ENCODE results near the gene GCK.

Gene GCK

DNA sequence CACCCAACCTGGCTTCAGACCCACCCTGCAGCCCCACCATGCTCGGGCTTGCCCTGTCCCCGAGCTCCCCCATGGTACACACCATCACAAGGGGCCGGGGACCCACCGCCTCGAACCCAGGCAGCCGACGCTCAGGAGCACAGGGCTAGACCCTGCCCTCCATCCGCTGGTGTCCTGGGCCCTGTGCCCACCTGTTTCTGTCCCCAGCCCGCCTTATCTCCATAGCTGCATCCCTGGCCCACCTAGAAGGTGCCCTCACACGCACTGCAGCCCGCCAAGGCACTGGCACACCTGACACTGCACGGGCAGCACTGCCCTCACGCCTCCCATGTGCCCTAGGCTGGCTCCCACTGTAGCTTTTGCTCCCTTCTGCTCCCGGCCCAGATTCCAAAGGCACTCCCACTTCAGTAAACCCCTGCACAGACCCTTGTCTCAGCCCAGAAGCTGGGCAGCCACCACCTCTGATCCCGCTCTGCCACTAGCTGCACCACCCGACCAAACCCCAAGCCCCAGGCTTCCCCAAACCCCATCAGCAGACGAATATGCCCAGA, 28.7 kb upstream of the GCK start:
- Histone ChIP-seq H3K27me3 (ENCODE audit: insufficient read depth, low read length, poor library complexity) (no peaks in the 10 kb centered on the region), H2BK5ac (ENCODE audit: low read length) (no peak overlapping the region), H3K36me3 (ENCODE audit: control insufficient read depth, insufficient read depth, low read length) (peaks cover 3% of the 10 kb centered on the region), H4K8ac (ENCODE audit: low read depth, low read length) (no peak overlapping the region), H3K27ac (ENCODE audit: low read depth, low read length) (no peak overlapping the region), H3K4ac (ENCODE audit: low read depth, low read length) (no peak overlapping the region), H3K79me2 (ENCODE audit: control insufficient read depth, insufficient read depth, low read length) (no peaks in the 10 kb centered on the region), H3K18ac (ENCODE audit: low read length) (no peak overlapping the region), H3K79me1 (ENCODE audit: low read length) (no peaks in the 10 kb centered on the region), H3K23ac (ENCODE audit: low read length) (peak overlapping the region; percentile 24), H2AK5ac (ENCODE audit: low read length) (no peak overlapping the region), H4K5ac (ENCODE audit: low read length) (no peak overlapping the region), H3K4me2 (ENCODE audit: low read length) (no peak overlapping the region), H2BK120ac (ENCODE audit: low read depth, low read length) (no peak overlapping the region), H3K4me1 (ENCODE audit: control insufficient read depth, low read depth, low read length) (peaks cover 4% of the 10 kb centered on the region), H3K4me3 (ENCODE audit: low read length) (no peak overlapping the region), H3K9ac (ENCODE audit: low read length) (peak overlapping the region; percentile 47), H3K56ac (ENCODE audit: low read length) (peak overlapping the region; percentile 76), H2BK15ac (replicated peaks; ENCODE audit: low read depth) (no peak overlapping the region)
- DNase-seq = no peak
- WGBS (ENCODE audit: extremely low coverage, insufficient coverage, low lambda C conversion rate) = no CpG with 5 or more reads among the region's 17 CpGs

GRCh38 chr7:44217223-44217714, 28.0 kb upstream of the GCK start:
- no peak overlapping the region for H3K9ac ChIP-seq (ENCODE audit: low read length)
- H4K5ac ChIP-seq (ENCODE audit: low read length) = no peak overlapping the region
- H3K4ac ChIP-seq (ENCODE audit: low read depth, low read length) = no peak overlapping the region
- no peak overlapping the region for H4K8ac ChIP-seq (ENCODE audit: low read depth, low read length)
- no peak overlapping the region for H2BK5ac ChIP-seq (ENCODE audit: low read length)
- H3K36me3 ChIP-seq (ENCODE audit: control insufficient read depth, insufficient read depth, low read length) = peaks cover 5% of the 10 kb centered on the region
- no peak overlapping the region for H3K27ac ChIP-seq (ENCODE audit: low read depth, low read length)
- H3K4me1 ChIP-seq (ENCODE audit: control insufficient read depth, low read depth, low read length) = peaks cover 4% of the 10 kb centered on the region
- H2BK15ac ChIP-seq (replicated peaks; ENCODE audit: low read depth) = no peak overlapping the region
- H2BK120ac ChIP-seq (ENCODE audit: low read depth, low read length) = no peak overlapping the region
- H3K27me3 ChIP-seq (ENCODE audit: insufficient read depth, low read length, poor library complexity) = no peaks in the 10 kb centered on the region
- DNase-seq = no peak
- H3K79me1 ChIP-seq (ENCODE audit: low read length) = no peaks in the 10 kb centered on the region
- WGBS (ENCODE audit: extremely low coverage, insufficient coverage, low lambda C conversion rate) = no CpG with 5 or more reads among the region's 19 CpGs
- no peak overlapping the region for H3K23ac ChIP-seq (ENCODE audit: low read length)
- H3K79me2 ChIP-seq (ENCODE audit: control insufficient read depth, insufficient read depth, low read length) = no peaks in the 10 kb centered on the region
- H3K4me3 ChIP-seq (ENCODE audit: low read length) = no peak overlapping the region
- H3K4me2 ChIP-seq (ENCODE audit: low read length) = no peak overlapping the region
- no peak overlapping the region for H3K18ac ChIP-seq (ENCODE audit: low read length)
- no peak overlapping the region for H3K56ac ChIP-seq (ENCODE audit: low read length)
- H2AK5ac ChIP-seq (ENCODE audit: low read length) = no peak overlapping the region

- Histone ChIP-seq H3K27me3 (ENCODE audit: insufficient read depth, low read length, poor library complexity) (no peaks in the 10 kb centered on the region), H3K4me2 (ENCODE audit: low read length) (no peak overlapping the region), H3K9ac (ENCODE audit: low read length) (no peak overlapping the region), H3K27ac (ENCODE audit: low read depth, low read length) (no peak overlapping the region), H2BK5ac (ENCODE audit: low read length) (no peak overlapping the region), H3K4ac (ENCODE audit: low read depth, low read length) (no peak overlapping the region), H2AK5ac (ENCODE audit: low read length) (no peak overlapping the region), H3K79me2 (ENCODE audit: control insufficient read depth, insufficient read depth, low read length) (no peaks in the 10 kb centered on the region), H3K4me1 (ENCODE audit: control insufficient read depth, low read depth, low read length) (peaks cover 4% of the 10 kb centered on the region), H3K18ac (ENCODE audit: low read length) (no peak overlapping the region), H4K5ac (ENCODE audit: low read length) (no peak overlapping the region), H2BK120ac (ENCODE audit: low read depth, low read length) (no peak overlapping the region), H3K4me3 (ENCODE audit: low read length) (no peak overlapping the region), H4K8ac (ENCODE audit: low read depth, low read length) (no peak overlapping the region), H3K36me3 (ENCODE audit: control insufficient read depth, insufficient read depth, low read length) (peaks cover 6% of the 10 kb centered on the region), H3K23ac (ENCODE audit: low read length) (no peak overlapping the region), H3K79me1 (ENCODE audit: low read length) (no peaks in the 10 kb centered on the region), H2BK15ac (replicated peaks; ENCODE audit: low read depth) (no peak overlapping the region), H3K56ac (ENCODE audit: low read length) (no peak overlapping the region)
- DNase-seq = no peak
- no CpG with 5 or more reads among the region's 13 CpGs for WGBS (ENCODE audit: extremely low coverage, insufficient coverage, low lambda C conversion rate)
These were observed 27.4 kb upstream of the GCK start for GRCh38 chr7:44216521-44217222.

DNA sequence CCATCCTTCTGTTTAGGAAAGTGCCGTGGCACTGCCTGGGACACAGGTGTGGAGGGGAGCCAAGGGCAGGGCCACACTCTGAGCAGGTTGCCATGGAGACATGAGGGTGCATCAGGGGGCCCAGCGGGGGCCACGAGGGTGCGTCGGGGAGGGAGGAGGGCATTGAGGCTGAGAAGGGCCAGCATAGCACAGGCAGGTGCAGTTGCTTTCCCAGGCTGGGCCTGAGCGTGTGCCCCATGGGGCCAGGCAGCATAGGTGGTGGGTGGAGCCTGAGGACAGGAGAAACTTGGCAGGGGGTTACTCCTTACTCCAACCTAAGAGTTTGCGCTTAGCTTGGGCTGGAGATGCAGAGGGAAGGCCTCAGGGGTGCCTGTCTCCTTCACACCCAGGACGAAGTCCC, 26.8 kb upstream of the GCK start:
- no peak overlapping the region for H3K56ac ChIP-seq (ENCODE audit: low read length)
- H3K23ac ChIP-seq (ENCODE audit: low read length) = no peak overlapping the region
- no peak overlapping the region for H4K8ac ChIP-seq (ENCODE audit: low read depth, low read length)
- H3K4me1 ChIP-seq (ENCODE audit: control insufficient read depth, low read depth, low read length) = peaks cover 4% of the 10 kb centered on the region
- no peak for DNase-seq
- H2BK15ac ChIP-seq (replicated peaks; ENCODE audit: low read depth) = no peak overlapping the region
- no peak overlapping the region for H2BK5ac ChIP-seq (ENCODE audit: low read length)
- no peak overlapping the region for H3K9ac ChIP-seq (ENCODE audit: low read length)
- no peak overlapping the region for H2AK5ac ChIP-seq (ENCODE audit: low read length)
- no peak overlapping the region for H3K4me2 ChIP-seq (ENCODE audit: low read length)
- H3K4ac ChIP-seq (ENCODE audit: low read depth, low read length) = no peak overlapping the region
- no peak overlapping the region for H3K18ac ChIP-seq (ENCODE audit: low read length)
- no peaks in the 10 kb centered on the region for H3K27me3 ChIP-seq (ENCODE audit: insufficient read depth, low read length, poor library complexity)
- WGBS (ENCODE audit: extremely low coverage, insufficient coverage, low lambda C conversion rate) = no CpG with 5 or more reads among the region's 8 CpGs
- H4K5ac ChIP-seq (ENCODE audit: low read length) = no peak overlapping the region
- no peaks in the 10 kb centered on the region for H3K79me1 ChIP-seq (ENCODE audit: low read length)
- H3K36me3 ChIP-seq (ENCODE audit: control insufficient read depth, insufficient read depth, low read length) = peaks cover 8% of the 10 kb centered on the region
- no peak overlapping the region for H2BK120ac ChIP-seq (ENCODE audit: low read depth, low read length)
- H3K27ac ChIP-seq (ENCODE audit: low read depth, low read length) = no peak overlapping the region
- H3K79me2 ChIP-seq (ENCODE audit: control insufficient read depth, insufficient read depth, low read length) = no peaks in the 10 kb centered on the region
- no peak overlapping the region for H3K4me3 ChIP-seq (ENCODE audit: low read length)

DNA sequence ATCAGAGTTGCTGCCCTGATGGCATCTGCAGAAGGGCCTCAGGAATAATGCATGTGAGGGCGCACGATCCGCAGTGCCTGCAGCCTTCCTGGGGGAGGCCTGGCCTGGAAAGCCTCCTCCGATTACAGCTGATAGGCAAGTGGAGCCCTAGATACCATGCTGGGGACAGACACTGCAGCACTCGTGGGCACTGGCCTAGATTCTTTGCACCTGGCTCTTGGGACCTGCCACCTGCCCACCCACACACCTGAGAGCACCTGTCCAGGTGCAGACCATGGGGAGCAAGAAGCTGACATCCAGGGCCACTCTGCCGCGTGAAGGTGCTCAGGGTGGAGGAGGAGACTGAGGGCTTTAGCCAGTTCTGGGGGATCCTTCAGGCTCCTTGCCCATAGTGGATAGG, 26.3 kb upstream of the GCK start:
- H4K8ac ChIP-seq (ENCODE audit: low read depth, low read length) = no peak overlapping the region
- no peaks in the 10 kb centered on the region for H3K79me2 ChIP-seq (ENCODE audit: control insufficient read depth, insufficient read depth, low read length)
- no peak overlapping the region for H3K23ac ChIP-seq (ENCODE audit: low read length)
- no peak overlapping the region for H2BK5ac ChIP-seq (ENCODE audit: low read length)
- H2AK5ac ChIP-seq (ENCODE audit: low read length) = no peak overlapping the region
- H3K27ac ChIP-seq (ENCODE audit: low read depth, low read length) = no peak overlapping the region
- no peaks in the 10 kb centered on the region for H3K27me3 ChIP-seq (ENCODE audit: insufficient read depth, low read length, poor library complexity)
- no peak for DNase-seq
- H2BK15ac ChIP-seq (replicated peaks; ENCODE audit: low read depth) = no peak overlapping the region
- H3K79me1 ChIP-seq (ENCODE audit: low read length) = no peaks in the 10 kb centered on the region
- H3K36me3 ChIP-seq (ENCODE audit: control insufficient read depth, insufficient read depth, low read length) = peaks cover 8% of the 10 kb centered on the region
- H3K4me2 ChIP-seq (ENCODE audit: low read length) = no peak overlapping the region
- peaks cover 4% of the 10 kb centered on the region for H3K4me1 ChIP-seq (ENCODE audit: control insufficient read depth, low read depth, low read length)
- H3K56ac ChIP-seq (ENCODE audit: low read length) = no peak overlapping the region
- H2BK120ac ChIP-seq (ENCODE audit: low read depth, low read length) = no peak overlapping the region
- H4K5ac ChIP-seq (ENCODE audit: low read length) = no peak overlapping the region
- no peak overlapping the region for H3K4ac ChIP-seq (ENCODE audit: low read depth, low read length)
- no peak overlapping the region for H3K9ac ChIP-seq (ENCODE audit: low read length)
- no peak overlapping the region for H3K4me3 ChIP-seq (ENCODE audit: low read length)
- H3K18ac ChIP-seq (ENCODE audit: low read length) = no peak overlapping the region
- no CpG with 5 or more reads among the region's 7 CpGs for WGBS (ENCODE audit: extremely low coverage, insufficient coverage, low lambda C conversion rate)

Data from mesendoderm (in vitro differentiated cells).